ENCODE results near the gene VRTN.

The VRTN gene

GRCh38 chr14:74349757-74350156, 1.5 kb downstream of the VRTN start:
- peaks cover 62% of the 10 kb centered on the region for H3K79me2 ChIP-seq (ENCODE audit: control insufficient read depth, insufficient read depth, low read length)
- no peaks in the 10 kb centered on the region for H3K36me3 ChIP-seq (ENCODE audit: control insufficient read depth, insufficient read depth, low read length)
- peak overlapping the region; percentile 91 for H3K4me3 ChIP-seq (ENCODE audit: low read length)
- no peaks in the 10 kb centered on the region for H3K27me3 ChIP-seq (ENCODE audit: insufficient read depth, low read length, poor library complexity)
- peak overlapping the region; percentile 100 for H2BK5ac ChIP-seq (ENCODE audit: low read length)
- H4K5ac ChIP-seq (ENCODE audit: low read length) = peak overlapping the region; percentile 90
- peak overlapping the region; percentile 100 for H3K56ac ChIP-seq (ENCODE audit: low read length)
- H3K4me2 ChIP-seq (ENCODE audit: low read length) = peak overlapping the region; percentile 84
- H3K18ac ChIP-seq (ENCODE audit: low read length) = peak overlapping the region; percentile 81
- H3K27ac ChIP-seq (ENCODE audit: low read depth, low read length) = peak overlapping the region; percentile 61
- no peak overlapping the region for H2BK15ac ChIP-seq (replicated peaks; ENCODE audit: low read depth)
- H3K4me1 ChIP-seq (ENCODE audit: control insufficient read depth, low read depth, low read length) = peaks cover 8% of the 10 kb centered on the region
- no peaks in the 10 kb centered on the region for H3K79me1 ChIP-seq (ENCODE audit: low read length)
- H3K23ac ChIP-seq (ENCODE audit: low read length) = peak overlapping the region; percentile 4
- WGBS (ENCODE audit: extremely low coverage, insufficient coverage, low lambda C conversion rate) = no CpG with 5 or more reads among the region's 4 CpGs
- H4K8ac ChIP-seq (ENCODE audit: low read depth, low read length) = peak overlapping the region; percentile 13
- peak overlapping the region; percentile 75 for H2BK120ac ChIP-seq (ENCODE audit: low read depth, low read length)
- peak; percentile 60 for DNase-seq
- H3K9ac ChIP-seq (ENCODE audit: low read length) = peak overlapping the region; percentile 73
- H2AK5ac ChIP-seq (ENCODE audit: low read length) = peak overlapping the region; percentile 87
- H3K4ac ChIP-seq (ENCODE audit: low read depth, low read length) = peak overlapping the region; percentile 98

- peak overlapping the region; percentile 100 for H3K56ac ChIP-seq (ENCODE audit: low read length)
These were observed 2.1 kb downstream of the VRTN start for GRCh38 chr14:74350211-74350927.

GRCh38 chr14:74350928-74351323, 2.7 kb downstream of the VRTN start:
- no peaks in the 10 kb centered on the region for H3K36me3 ChIP-seq (ENCODE audit: control insufficient read depth, insufficient read depth, low read length)
- H3K27me3 ChIP-seq (ENCODE audit: insufficient read depth, low read length, poor library complexity) = no peaks in the 10 kb centered on the region
- H3K27ac ChIP-seq (ENCODE audit: low read depth, low read length) = peak overlapping the region; percentile 61
- peak overlapping the region; percentile 100 for H3K56ac ChIP-seq (ENCODE audit: low read length)
- WGBS (ENCODE audit: extremely low coverage, insufficient coverage, low lambda C conversion rate) = no CpG with 5 or more reads among the region's 1 CpG
- H2BK15ac ChIP-seq (replicated peaks; ENCODE audit: low read depth) = no peak overlapping the region
- H2BK120ac ChIP-seq (ENCODE audit: low read depth, low read length) = peak overlapping the region; percentile 32
- H3K79me1 ChIP-seq (ENCODE audit: low read length) = no peaks in the 10 kb centered on the region
- H3K4me2 ChIP-seq (ENCODE audit: low read length) = peak overlapping the region; percentile 84
- no peak for DNase-seq
- H4K8ac ChIP-seq (ENCODE audit: low read depth, low read length) = no peak overlapping the region
- peaks cover 8% of the 10 kb centered on the region for H3K4me1 ChIP-seq (ENCODE audit: control insufficient read depth, low read depth, low read length)
- H3K4ac ChIP-seq (ENCODE audit: low read depth, low read length) = no peak overlapping the region
- no peak overlapping the region for H3K18ac ChIP-seq (ENCODE audit: low read length)
- peak overlapping the region; percentile 91 for H3K4me3 ChIP-seq (ENCODE audit: low read length)
- H2AK5ac ChIP-seq (ENCODE audit: low read length) = no peak overlapping the region
- peaks cover 74% of the 10 kb centered on the region for H3K79me2 ChIP-seq (ENCODE audit: control insufficient read depth, insufficient read depth, low read length)
- H3K23ac ChIP-seq (ENCODE audit: low read length) = no peak overlapping the region
- H3K9ac ChIP-seq (ENCODE audit: low read length) = peak overlapping the region; percentile 73
- peak overlapping the region; percentile 100 for H2BK5ac ChIP-seq (ENCODE audit: low read length)
- no peak overlapping the region for H4K5ac ChIP-seq (ENCODE audit: low read length)

More at GRCh38 chr14:74350211-74350927, 2.1 kb downstream of the VRTN start:
- no peaks in the 10 kb centered on the region for H3K79me1 ChIP-seq (ENCODE audit: low read length)
- H3K23ac ChIP-seq (ENCODE audit: low read length) = peak overlapping the region; percentile 4
- H3K4me3 ChIP-seq (ENCODE audit: low read length) = peak overlapping the region; percentile 91
- peak; percentile 59 for DNase-seq
- H3K18ac ChIP-seq (ENCODE audit: low read length) = peak overlapping the region; percentile 81
- no peaks in the 10 kb centered on the region for H3K27me3 ChIP-seq (ENCODE audit: insufficient read depth, low read length, poor library complexity)
- no peak overlapping the region for H4K8ac ChIP-seq (ENCODE audit: low read depth, low read length)
- peak overlapping the region; percentile 84 for H3K4me2 ChIP-seq (ENCODE audit: low read length)
- H2BK5ac ChIP-seq (ENCODE audit: low read length) = peak overlapping the region; percentile 100
- no CpG with 5 or more reads among the region's 11 CpGs for WGBS (ENCODE audit: extremely low coverage, insufficient coverage, low lambda C conversion rate)
- H2BK15ac ChIP-seq (replicated peaks; ENCODE audit: low read depth) = no peak overlapping the region
- H3K79me2 ChIP-seq (ENCODE audit: control insufficient read depth, insufficient read depth, low read length) = peaks cover 68% of the 10 kb centered on the region
- H3K4ac ChIP-seq (ENCODE audit: low read depth, low read length) = peak overlapping the region; percentile 98
- peak overlapping the region; percentile 73 for H3K9ac ChIP-seq (ENCODE audit: low read length)
- peak overlapping the region; percentile 75 for H2BK120ac ChIP-seq (ENCODE audit: low read depth, low read length)
- no peaks in the 10 kb centered on the region for H3K36me3 ChIP-seq (ENCODE audit: control insufficient read depth, insufficient read depth, low read length)
- peak overlapping the region; percentile 87 for H2AK5ac ChIP-seq (ENCODE audit: low read length)
- peak overlapping the region; percentile 40 for H4K5ac ChIP-seq (ENCODE audit: low read length)
- H3K27ac ChIP-seq (ENCODE audit: low read depth, low read length) = peak overlapping the region; percentile 61
- H3K4me1 ChIP-seq (ENCODE audit: control insufficient read depth, low read depth, low read length) = peaks cover 8% of the 10 kb centered on the region

- Histone ChIP-seq H3K9ac (ENCODE audit: low read length) (no peak overlapping the region), H3K4me3 (ENCODE audit: low read length) (no peak overlapping the region), H3K36me3 (ENCODE audit: control insufficient read depth, insufficient read depth, low read length) (peaks cover 32% of the 10 kb centered on the region), H3K27me3 (ENCODE audit: insufficient read depth, low read length, poor library complexity) (no peaks in the 10 kb centered on the region), H3K4me2 (ENCODE audit: low read length) (no peak overlapping the region), H3K27ac (ENCODE audit: low read depth, low read length) (no peak overlapping the region), H3K4me1 (ENCODE audit: control insufficient read depth, low read depth, low read length) (peaks cover 13% of the 10 kb centered on the region), H3K79me1 (ENCODE audit: low read length) (peaks cover 12% of the 10 kb centered on the region), H2BK5ac (ENCODE audit: low read length) (no peak overlapping the region), H3K18ac (ENCODE audit: low read length) (no peak overlapping the region), H2BK15ac (replicated peaks; ENCODE audit: low read depth) (no peak overlapping the region), H2BK120ac (ENCODE audit: low read depth, low read length) (no peak overlapping the region), H3K23ac (ENCODE audit: low read length) (peak overlapping the region; percentile 16), H3K4ac (ENCODE audit: low read depth, low read length) (no peak overlapping the region), H4K8ac (ENCODE audit: low read depth, low read length) (no peak overlapping the region), H2AK5ac (ENCODE audit: low read length) (no peak overlapping the region), H4K5ac (ENCODE audit: low read length) (no peak overlapping the region), H3K56ac (ENCODE audit: low read length) (no peak overlapping the region), H3K79me2 (ENCODE audit: control insufficient read depth, insufficient read depth, low read length) (peaks cover 86% of the 10 kb centered on the region)
- DNase-seq = no peak
- no CpG with 5 or more reads among the region's 32 CpGs for WGBS (ENCODE audit: extremely low coverage, insufficient coverage, low lambda C conversion rate)
These were observed 8.8 kb downstream of the VRTN start for GRCh38 chr14:74356892-74357575.

GRCh38 chr14:74357585-74357984, 9.3 kb downstream of the VRTN start:
- DNase-seq = no peak
- no peak overlapping the region for H4K8ac ChIP-seq (ENCODE audit: low read depth, low read length)
- H3K4ac ChIP-seq (ENCODE audit: low read depth, low read length) = no peak overlapping the region
- no peak overlapping the region for H3K9ac ChIP-seq (ENCODE audit: low read length)
- H2BK15ac ChIP-seq (replicated peaks; ENCODE audit: low read depth) = no peak overlapping the region
- peaks cover 13% of the 10 kb centered on the region for H3K79me1 ChIP-seq (ENCODE audit: low read length)
- H3K4me2 ChIP-seq (ENCODE audit: low read length) = no peak overlapping the region
- H3K23ac ChIP-seq (ENCODE audit: low read length) = no peak overlapping the region
- H3K36me3 ChIP-seq (ENCODE audit: control insufficient read depth, insufficient read depth, low read length) = peaks cover 32% of the 10 kb centered on the region
- H3K18ac ChIP-seq (ENCODE audit: low read length) = no peak overlapping the region
- no peak overlapping the region for H4K5ac ChIP-seq (ENCODE audit: low read length)
- no peak overlapping the region for H2BK5ac ChIP-seq (ENCODE audit: low read length)
- H3K56ac ChIP-seq (ENCODE audit: low read length) = peak overlapping the region; percentile 5
- no peak overlapping the region for H2BK120ac ChIP-seq (ENCODE audit: low read depth, low read length)
- H3K27me3 ChIP-seq (ENCODE audit: insufficient read depth, low read length, poor library complexity) = no peaks in the 10 kb centered on the region
- H3K27ac ChIP-seq (ENCODE audit: low read depth, low read length) = no peak overlapping the region
- H3K4me1 ChIP-seq (ENCODE audit: control insufficient read depth, low read depth, low read length) = peaks cover 14% of the 10 kb centered on the region
- no peak overlapping the region for H2AK5ac ChIP-seq (ENCODE audit: low read length)
- no CpG with 5 or more reads among the region's 19 CpGs for WGBS (ENCODE audit: extremely low coverage, insufficient coverage, low lambda C conversion rate)
- H3K79me2 ChIP-seq (ENCODE audit: control insufficient read depth, insufficient read depth, low read length) = peaks cover 80% of the 10 kb centered on the region
- H3K4me3 ChIP-seq (ENCODE audit: low read length) = no peak overlapping the region
